ENCODE measurements around the gene TMPRSS15. TPM values are rescaled to one million over a fixed set of nuclear protein-coding genes. Genes with fewer than 3 reads are reported as not detected.

Gene TMPRSS15
- total and polyA plus RNA-seq, 7 experiments from 2014 or later = not detected

- peaks cover 0 to 2% (median 0%) of the 10 kb centered on the region in 11 donors for H3K9me3 Mint-ChIP-seq
- ATAC-seq (no peak), DNase-seq (no peak)
- Histone ChIP-seq H3K27ac (ENCODE audit: low read depth, low read length) (no peak overlapping the region), H3K36me3 (ENCODE audit: control insufficient read depth in 2 of 3, insufficient read depth in 3 of 3, low read length in 3 of 3) (no peaks in the 10 kb centered on the region), H3K9me3 (ENCODE audit: control insufficient read depth in 2 of 3, low read length in 3 of 3) (no peaks in the 10 kb centered on the region), H3K4me1 (ENCODE audit: control insufficient read depth in 2 of 2, insufficient read depth in 2 of 2, low read length in 2 of 2) (no peaks in the 10 kb centered on the region), H3K27me3 (ENCODE audit: control insufficient read depth in 2 of 2, insufficient read depth in 2 of 2, low read length in 2 of 2) (no peaks in the 10 kb centered on the region), H3K4me3 (ENCODE audit: low read length) (no peak overlapping the region)
- CTCF ChIA-PET = no interaction called here
- no peaks in the 10 kb centered on the region for H3K27me3 Mint-ChIP-seq
- no peak overlapping the region for H3K27ac Mint-ChIP-seq
- POLR2A ChIA-PET = no interaction called here
- no peaks in the 10 kb centered on the region for H3K4me1 Mint-ChIP-seq
- intact Hi-C loops (cut with micrococcal nuclease) = no loop called here
- no peaks in the 10 kb centered on the region for H3K36me3 Mint-ChIP-seq
- H3K4me3 Mint-ChIP-seq = no peak overlapping the region
Measured at GRCh38 chr21:18354947-18355346, 48.6 kb downstream of the TMPRSS15 start.

- no peaks in the 10 kb centered on the region for H3K36me3 Mint-ChIP-seq
- no peak for ATAC-seq
- ChIA-PET CTCF (no interaction called here), POLR2A (no interaction called here)
- no peak for DNase-seq
- Histone ChIP-seq H3K27me3 (ENCODE audit: control insufficient read depth in 2 of 2, insufficient read depth in 2 of 2, low read length in 2 of 2) (no peaks in the 10 kb centered on the region), H3K27ac (ENCODE audit: low read depth, low read length) (no peak overlapping the region), H3K9me3 (ENCODE audit: control insufficient read depth in 2 of 3, low read length in 3 of 3) (no peaks in the 10 kb centered on the region), H3K4me1 (ENCODE audit: control insufficient read depth in 2 of 2, insufficient read depth in 2 of 2, low read length in 2 of 2) (no peaks in the 10 kb centered on the region), H3K4me3 (ENCODE audit: low read length) (no peak overlapping the region), H3K36me3 (ENCODE audit: control insufficient read depth in 2 of 3, insufficient read depth in 3 of 3, low read length in 3 of 3) (no peaks in the 10 kb centered on the region)
- H3K4me3 Mint-ChIP-seq = no peak overlapping the region
- H3K4me1 Mint-ChIP-seq = no peaks in the 10 kb centered on the region
- no peaks in the 10 kb centered on the region for H3K27me3 Mint-ChIP-seq
- peaks cover 0 to 4% (median 0%) of the 10 kb centered on the region in 11 donors for H3K9me3 Mint-ChIP-seq
- H3K27ac Mint-ChIP-seq = no peak overlapping the region
- intact Hi-C loops (cut with micrococcal nuclease) = no loop called here
Measured at GRCh38 chr21:18350216-18350615, 53.4 kb downstream of the TMPRSS15 start.

- Histone ChIP-seq H3K27me3 (ENCODE audit: control insufficient read depth in 2 of 2, insufficient read depth in 2 of 2, low read length in 2 of 2) (no peaks in the 10 kb centered on the region), H3K4me3 (ENCODE audit: low read length) (no peak overlapping the region), H3K27ac (ENCODE audit: low read depth, low read length) (no peak overlapping the region), H3K9me3 (ENCODE audit: control insufficient read depth in 2 of 3, low read length in 3 of 3) (no peaks in the 10 kb centered on the region), H3K36me3 (ENCODE audit: control insufficient read depth in 2 of 3, insufficient read depth in 3 of 3, low read length in 3 of 3) (no peaks in the 10 kb centered on the region), H3K4me1 (ENCODE audit: control insufficient read depth in 2 of 2, insufficient read depth in 2 of 2, low read length in 2 of 2) (no peaks in the 10 kb centered on the region)
- Mint-ChIP-seq H3K27me3 (no peaks in the 10 kb centered on the region), H3K4me1 (no peaks in the 10 kb centered on the region), H3K36me3 (no peaks in the 10 kb centered on the region), H3K9me3 (peaks cover 0 to 5% (median 0%) of the 10 kb centered on the region in 11 donors), H3K27ac (no peak overlapping the region), H3K4me3 (no peak overlapping the region)
- ATAC-seq (no peak), DNase-seq (no peak)
- intact Hi-C loops (cut with micrococcal nuclease) = no loop called here
- CTCF ChIA-PET = no interaction called here
- POLR2A ChIA-PET = no interaction called here
Measured at GRCh38 chr21:18349468-18349867, 54.1 kb downstream of the TMPRSS15 start.

- POLR2A ChIA-PET = no interaction called here
- no peak overlapping the region for H3K4me3 Mint-ChIP-seq
- no peaks in the 10 kb centered on the region for H3K9me3 ChIP-seq (ENCODE audit: control insufficient read depth in 2 of 3, low read length in 3 of 3)
- no peaks in the 10 kb centered on the region for H3K36me3 Mint-ChIP-seq
- no peaks in the 10 kb centered on the region for H3K36me3 ChIP-seq (ENCODE audit: control insufficient read depth in 2 of 3, insufficient read depth in 3 of 3, low read length in 3 of 3)
- intact Hi-C loops (cut with micrococcal nuclease) = no loop called here
- ATAC-seq (no peak), DNase-seq (no peak)
- no peak overlapping the region for H3K27ac ChIP-seq (ENCODE audit: low read depth, low read length)
- H3K27ac Mint-ChIP-seq = no peak overlapping the region
- no peaks in the 10 kb centered on the region for H3K4me1 Mint-ChIP-seq
- H3K27me3 ChIP-seq (ENCODE audit: control insufficient read depth in 2 of 2, insufficient read depth in 2 of 2, low read length in 2 of 2) = no peaks in the 10 kb centered on the region
- H3K27me3 Mint-ChIP-seq = no peaks in the 10 kb centered on the region
- H3K4me1 ChIP-seq (ENCODE audit: control insufficient read depth in 2 of 2, insufficient read depth in 2 of 2, low read length in 2 of 2) = no peaks in the 10 kb centered on the region
- CTCF ChIA-PET = no interaction called here
- H3K4me3 ChIP-seq (ENCODE audit: low read length) = no peak overlapping the region
- H3K9me3 Mint-ChIP-seq = peaks cover 0 to 6% (median 0%) of the 10 kb centered on the region in 11 donors
Measured at GRCh38 chr21:18340387-18340942, 63.1 kb downstream of the TMPRSS15 start.

- Mint-ChIP-seq H3K36me3 (no peaks in the 10 kb centered on the region), H3K4me3 (no peak overlapping the region), H3K4me1 (peaks cover 0 to 2% (median 0%) of the 10 kb centered on the region in 7 donors), H3K27ac (no peak overlapping the region), H3K27me3 (no peaks in the 10 kb centered on the region), H3K9me3 (peaks cover 0 to 10% (median 0%) of the 10 kb centered on the region in 11 donors)
- CTCF ChIA-PET = no interaction called here
- DNase-seq (no peak), ATAC-seq (no peak)
- H3K4me3 ChIP-seq (ENCODE audit: low read length) = no peak overlapping the region
- no peak overlapping the region for H3K27ac ChIP-seq (ENCODE audit: low read depth, low read length)
- no peaks in the 10 kb centered on the region for H3K4me1 ChIP-seq (ENCODE audit: control insufficient read depth in 2 of 2, insufficient read depth in 2 of 2, low read length in 2 of 2)
- H3K36me3 ChIP-seq (ENCODE audit: control insufficient read depth in 2 of 3, insufficient read depth in 3 of 3, low read length in 3 of 3) = no peaks in the 10 kb centered on the region
- no peaks in the 10 kb centered on the region for H3K27me3 ChIP-seq (ENCODE audit: control insufficient read depth in 2 of 2, insufficient read depth in 2 of 2, low read length in 2 of 2)
- intact Hi-C loops (cut with micrococcal nuclease) = no loop called here
- POLR2A ChIA-PET = no interaction called here
- no peaks in the 10 kb centered on the region for H3K9me3 ChIP-seq (ENCODE audit: control insufficient read depth in 2 of 3, low read length in 3 of 3)
Measured at GRCh38 chr21:18335651-18336236, 67.8 kb downstream of the TMPRSS15 start.

- Histone ChIP-seq H3K27me3 (ENCODE audit: control insufficient read depth in 2 of 2, insufficient read depth in 2 of 2, low read length in 2 of 2) (no peaks in the 10 kb centered on the region), H3K9me3 (ENCODE audit: control insufficient read depth in 2 of 3, low read length in 3 of 3) (no peaks in the 10 kb centered on the region), H3K36me3 (ENCODE audit: control insufficient read depth in 2 of 3, insufficient read depth in 3 of 3, low read length in 3 of 3) (no peaks in the 10 kb centered on the region), H3K4me1 (ENCODE audit: control insufficient read depth in 2 of 2, insufficient read depth in 2 of 2, low read length in 2 of 2) (no peaks in the 10 kb centered on the region), H3K4me3 (ENCODE audit: low read length) (no peak overlapping the region), H3K27ac (ENCODE audit: low read depth, low read length) (no peak overlapping the region)
- Mint-ChIP-seq H3K9me3 (peaks cover 0 to 11% (median 1%) of the 10 kb centered on the region in 11 donors), H3K4me1 (peaks cover 0 to 2% (median 0%) of the 10 kb centered on the region in 7 donors), H3K4me3 (no peak overlapping the region), H3K27me3 (no peaks in the 10 kb centered on the region), H3K27ac (no peak overlapping the region), H3K36me3 (no peaks in the 10 kb centered on the region)
- no peak for ATAC-seq
- intact Hi-C loops (cut with micrococcal nuclease) = no loop called here
- no peak for DNase-seq
- ChIA-PET CTCF (no interaction called here), POLR2A (no interaction called here)
Measured at GRCh38 chr21:18334066-18334465, 69.5 kb downstream of the TMPRSS15 start.

GRCh38 chr21:18318156-18318555 is 85.4 kb downstream of the TMPRSS15 start:
- Mint-ChIP-seq H3K4me3 (no peak overlapping the region), H3K36me3 (no peaks in the 10 kb centered on the region), H3K9me3 (peaks cover 2 to 13% (median 5%) of the 10 kb centered on the region in 11 donors), H3K27ac (no peak overlapping the region), H3K4me1 (no peaks in the 10 kb centered on the region), H3K27me3 (no peaks in the 10 kb centered on the region)
- no peaks in the 10 kb centered on the region for H3K9me3 ChIP-seq (ENCODE audit: control insufficient read depth in 2 of 3, low read length in 3 of 3)
- DNase-seq (no peak), ATAC-seq (no peak)
- CTCF ChIA-PET = no interaction called here
- intact Hi-C loops (cut with micrococcal nuclease) = no loop called here
- no peaks in the 10 kb centered on the region for H3K4me1 ChIP-seq (ENCODE audit: control insufficient read depth in 2 of 2, insufficient read depth in 2 of 2, low read length in 2 of 2)
- no peak overlapping the region for H3K4me3 ChIP-seq (ENCODE audit: low read length)
- no peaks in the 10 kb centered on the region for H3K27me3 ChIP-seq (ENCODE audit: control insufficient read depth in 2 of 2, insufficient read depth in 2 of 2, low read length in 2 of 2)
- H3K27ac ChIP-seq (ENCODE audit: low read depth, low read length) = no peak overlapping the region
- no peaks in the 10 kb centered on the region for H3K36me3 ChIP-seq (ENCODE audit: control insufficient read depth in 2 of 3, insufficient read depth in 3 of 3, low read length in 3 of 3)
- POLR2A ChIA-PET = no interaction called here

All from naive thymus-derived CD4-positive, alpha-beta T cell (primary cell).